Stomach (tissue), 4 donors: Measurements from ENCODE around the gene GIMAP7.

ENCODE experiments used
- POLR2A ChIP-seq, 4 donors: fragments of 450-650 bp; IDR thresholded peaks; one replicate each; pipeline ENCODE4 v1.6.1; 2016; ENCODE audit warnings: antibody characterized with exemption in 4 of 4, control low read depth in 2 of 4, mild to moderate bottlenecking in 1 of 4, moderate library complexity in 1 of 4
- POLR2AphosphoS5 ChIP-seq, 3 donors: sonication (generic); formaldehyde crosslinking; IDR thresholded peaks; one replicate each; pipeline ENCODE4 v1.6.1; 2016; ENCODE audit warnings: antibody characterized with exemption in 3 of 3

GRCh38 chr7:150487625-150488024 lies 27.0 kb upstream of the GIMAP7 start:
- no peak for TF ChIP-seq POLR2AphosphoS5 (IDR thresholded peaks at IDR 0.05)
- no peak for TF ChIP-seq POLR2A (IDR thresholded peaks at IDR 0.05)
